ENCODE measurements around the gene ATXN7L2.

The ATXN7L2 gene, protein sequence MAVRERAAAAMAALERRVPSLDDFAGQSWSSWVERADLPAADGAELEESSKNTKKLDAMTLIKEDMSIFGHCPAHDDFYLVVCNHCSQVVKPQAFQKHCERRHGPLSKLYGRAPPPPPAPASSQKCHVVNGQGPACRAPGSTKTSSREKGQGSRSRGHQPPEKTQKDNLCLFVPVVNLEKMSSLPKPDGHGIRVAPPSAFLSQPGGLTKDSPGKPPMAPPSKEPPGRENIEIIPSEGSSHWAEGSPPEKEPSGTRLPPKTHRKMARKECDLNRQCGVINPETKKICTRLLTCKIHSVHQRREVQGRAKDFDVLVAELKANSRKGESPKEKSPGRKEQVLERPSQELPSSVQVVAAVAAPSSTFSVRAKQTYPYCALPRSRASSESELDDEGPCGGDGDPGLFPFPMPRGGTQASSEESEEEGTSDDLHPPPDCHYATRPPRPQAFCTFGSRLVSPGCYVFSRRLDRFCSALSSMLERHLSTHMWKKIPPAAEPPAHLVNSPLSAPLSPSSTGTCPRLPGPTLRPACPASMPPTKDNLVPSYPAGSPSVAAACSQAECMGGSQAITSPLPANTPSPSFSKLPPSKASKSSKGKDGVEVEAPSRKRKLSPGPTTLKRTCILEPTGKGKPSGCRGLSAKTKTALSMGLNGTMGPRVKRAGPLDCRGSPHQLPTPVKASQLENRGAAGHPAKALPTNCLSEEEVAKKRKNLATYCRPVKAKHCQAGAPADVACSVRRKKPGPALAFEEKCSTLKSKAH

DNA sequence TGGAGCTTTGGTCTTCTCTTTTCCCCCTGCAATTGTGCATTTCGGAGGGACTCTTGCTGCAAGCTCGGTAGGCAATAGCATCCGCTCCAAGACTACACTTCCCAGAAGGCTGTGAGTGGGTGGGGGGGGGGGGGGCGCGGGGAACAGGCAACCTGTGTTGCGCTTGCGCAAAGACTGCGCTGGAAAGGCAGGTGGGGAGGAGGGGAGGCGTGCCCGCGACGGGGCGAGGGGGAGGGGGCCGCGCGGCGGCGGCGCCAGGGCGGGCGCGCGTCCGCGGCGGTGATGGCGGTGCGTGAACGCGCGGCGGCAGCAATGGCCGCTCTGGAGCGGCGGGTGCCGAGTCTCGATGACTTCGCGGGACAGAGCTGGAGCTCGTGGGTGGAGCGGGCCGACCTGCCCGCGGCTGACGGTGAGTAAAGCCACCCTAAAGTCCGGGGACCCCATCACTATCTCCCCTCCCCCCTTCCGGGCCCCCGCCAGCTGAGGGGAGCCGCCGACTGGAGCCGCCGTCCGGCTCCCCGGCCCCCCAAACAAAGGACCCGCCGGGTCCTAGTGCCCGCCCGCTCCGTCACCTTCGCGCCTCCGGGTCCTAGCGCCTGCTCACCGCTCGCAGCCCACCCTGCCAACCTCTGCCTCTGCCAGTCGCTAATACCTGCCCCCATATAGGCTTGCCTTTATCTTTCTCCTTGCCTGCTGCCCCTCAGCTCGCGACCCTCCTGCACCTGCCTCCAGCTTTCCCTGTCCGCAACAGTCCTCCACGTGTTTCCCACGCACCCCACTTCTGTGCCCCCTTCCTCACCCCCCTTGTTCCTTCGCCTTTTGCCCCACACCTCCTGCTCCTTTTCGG is at the start of gene ATXN7L2:
Gene ATXN7L2, plus strand, starts transcription at position 234 of the 847 bp plus-strand sequence. Its CDS starts 49 bp downstream, at position 283.
- peak; percentile 84 for ATAC-seq
- no peak for TF ChIP-seq CSDC2 (CRISPR knock-in tag; IDR thresholded peaks at IDR 0.05)
- TF ChIP-seq, protein P1, sequence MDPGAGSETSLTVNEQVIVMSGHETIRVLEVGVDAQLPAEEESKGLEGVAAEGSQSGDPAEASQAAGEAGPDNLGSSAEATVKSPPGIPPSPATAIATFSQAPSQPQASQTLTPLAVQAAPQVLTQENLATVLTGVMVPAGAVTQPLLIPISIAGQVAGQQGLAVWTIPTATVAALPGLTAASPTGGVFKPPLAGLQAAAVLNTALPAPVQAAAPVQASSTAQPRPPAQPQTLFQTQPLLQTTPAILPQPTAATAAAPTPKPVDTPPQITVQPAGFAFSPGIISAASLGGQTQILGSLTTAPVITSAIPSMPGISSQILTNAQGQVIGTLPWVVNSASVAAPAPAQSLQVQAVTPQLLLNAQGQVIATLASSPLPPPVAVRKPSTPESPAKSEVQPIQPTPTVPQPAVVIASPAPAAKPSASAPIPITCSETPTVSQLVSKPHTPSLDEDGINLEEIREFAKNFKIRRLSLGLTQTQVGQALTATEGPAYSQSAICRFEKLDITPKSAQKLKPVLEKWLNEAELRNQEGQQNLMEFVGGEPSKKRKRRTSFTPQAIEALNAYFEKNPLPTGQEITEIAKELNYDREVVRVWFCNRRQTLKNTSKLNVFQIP (CRISPR knock-in tag; IDR thresholded peaks at IDR 0.05; ENCODE audit: borderline replicate concordance, low read depth): 0 out of 2 replicates have a peak, but pooled peaks have one; percentile 63
- no peak for TF ChIP-seq RARB (CRISPR knock-in tag; IDR thresholded peaks at IDR 0.05)
- peak; percentile 32; the same call in 1 of the 2 replicates for TF ChIP-seq ZC3H10 (CRISPR knock-in tag; IDR thresholded peaks at IDR 0.05)
- 0 out of 2 replicates have a peak, but pooled peaks have one; percentile 33 for TF ChIP-seq ZFP3 (CRISPR knock-in tag; IDR thresholded peaks at IDR 0.05)
- TF ChIP-seq, protein P2, sequence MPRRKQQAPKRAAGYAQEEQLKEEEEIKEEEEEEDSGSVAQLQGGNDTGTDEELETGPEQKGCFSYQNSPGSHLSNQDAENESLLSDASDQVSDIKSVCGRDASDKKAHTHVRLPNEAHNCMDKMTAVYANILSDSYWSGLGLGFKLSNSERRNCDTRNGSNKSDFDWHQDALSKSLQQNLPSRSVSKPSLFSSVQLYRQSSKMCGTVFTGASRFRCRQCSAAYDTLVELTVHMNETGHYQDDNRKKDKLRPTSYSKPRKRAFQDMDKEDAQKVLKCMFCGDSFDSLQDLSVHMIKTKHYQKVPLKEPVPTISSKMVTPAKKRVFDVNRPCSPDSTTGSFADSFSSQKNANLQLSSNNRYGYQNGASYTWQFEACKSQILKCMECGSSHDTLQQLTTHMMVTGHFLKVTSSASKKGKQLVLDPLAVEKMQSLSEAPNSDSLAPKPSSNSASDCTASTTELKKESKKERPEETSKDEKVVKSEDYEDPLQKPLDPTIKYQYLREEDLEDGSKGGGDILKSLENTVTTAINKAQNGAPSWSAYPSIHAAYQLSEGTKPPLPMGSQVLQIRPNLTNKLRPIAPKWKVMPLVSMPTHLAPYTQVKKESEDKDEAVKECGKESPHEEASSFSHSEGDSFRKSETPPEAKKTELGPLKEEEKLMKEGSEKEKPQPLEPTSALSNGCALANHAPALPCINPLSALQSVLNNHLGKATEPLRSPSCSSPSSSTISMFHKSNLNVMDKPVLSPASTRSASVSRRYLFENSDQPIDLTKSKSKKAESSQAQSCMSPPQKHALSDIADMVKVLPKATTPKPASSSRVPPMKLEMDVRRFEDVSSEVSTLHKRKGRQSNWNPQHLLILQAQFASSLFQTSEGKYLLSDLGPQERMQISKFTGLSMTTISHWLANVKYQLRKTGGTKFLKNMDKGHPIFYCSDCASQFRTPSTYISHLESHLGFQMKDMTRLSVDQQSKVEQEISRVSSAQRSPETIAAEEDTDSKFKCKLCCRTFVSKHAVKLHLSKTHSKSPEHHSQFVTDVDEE (CRISPR knock-in tag; IDR thresholded peaks at IDR 0.05): peak; percentile 75
- TF ChIP-seq SNAI2 (CRISPR knock-in tag; IDR thresholded peaks at IDR 0.05): peak; percentile 35; the same call in 1 of the 2 replicates
- TF ChIP-seq, protein P3, sequence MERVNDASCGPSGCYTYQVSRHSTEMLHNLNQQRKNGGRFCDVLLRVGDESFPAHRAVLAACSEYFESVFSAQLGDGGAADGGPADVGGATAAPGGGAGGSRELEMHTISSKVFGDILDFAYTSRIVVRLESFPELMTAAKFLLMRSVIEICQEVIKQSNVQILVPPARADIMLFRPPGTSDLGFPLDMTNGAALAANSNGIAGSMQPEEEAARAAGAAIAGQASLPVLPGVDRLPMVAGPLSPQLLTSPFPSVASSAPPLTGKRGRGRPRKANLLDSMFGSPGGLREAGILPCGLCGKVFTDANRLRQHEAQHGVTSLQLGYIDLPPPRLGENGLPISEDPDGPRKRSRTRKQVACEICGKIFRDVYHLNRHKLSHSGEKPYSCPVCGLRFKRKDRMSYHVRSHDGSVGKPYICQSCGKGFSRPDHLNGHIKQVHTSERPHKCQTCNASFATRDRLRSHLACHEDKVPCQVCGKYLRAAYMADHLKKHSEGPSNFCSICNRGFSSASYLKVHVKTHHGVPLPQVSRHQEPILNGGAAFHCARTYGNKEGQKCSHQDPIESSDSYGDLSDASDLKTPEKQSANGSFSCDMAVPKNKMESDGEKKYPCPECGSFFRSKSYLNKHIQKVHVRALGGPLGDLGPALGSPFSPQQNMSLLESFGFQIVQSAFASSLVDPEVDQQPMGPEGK (CRISPR knock-in tag; IDR thresholded peaks at IDR 0.05; ENCODE audit: borderline replicate concordance): 0 out of 2 replicates have a peak, but pooled peaks have one; percentile 32

DNA sequence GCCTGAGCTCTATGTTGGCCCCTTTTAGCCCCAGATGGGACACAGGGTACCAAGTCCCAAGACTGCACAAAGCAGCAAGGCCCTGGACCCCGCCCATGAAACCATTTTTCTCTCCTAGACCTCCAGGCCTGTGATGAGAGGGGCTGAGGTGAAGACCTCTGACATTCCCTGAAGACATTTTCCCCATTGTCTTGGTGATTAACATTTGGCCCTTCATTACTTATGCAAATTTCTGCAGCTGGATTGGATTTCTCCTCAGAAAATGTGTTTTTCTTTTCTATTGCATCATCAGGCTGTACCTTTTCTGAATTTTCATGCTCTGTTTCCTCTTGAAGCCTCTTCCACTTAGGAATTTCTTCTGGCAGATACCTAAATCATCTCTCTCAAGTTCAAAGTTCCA is 49.2 kb upstream of the ATXN7L2 start:
- TF ChIP-seq ZFP3 (CRISPR knock-in tag; IDR thresholded peaks at IDR 0.05) (no peak), ZNF565 (CRISPR knock-in tag; conservative IDR thresholded peaks at IDR 0.05; ENCODE audit: low read depth) (no peak), OSR1 (CRISPR knock-in tag; IDR thresholded peaks at IDR 0.05) (no peak), BACH2 (CRISPR knock-in tag; IDR thresholded peaks at IDR 0.05; ENCODE audit: borderline replicate concordance) (no peak), RARB (CRISPR knock-in tag; IDR thresholded peaks at IDR 0.05) (no peak), ARNTL (CRISPR knock-in tag; IDR thresholded peaks at IDR 0.05; ENCODE audit: borderline replicate concordance, low read depth) (no peak), ZC3H10 (CRISPR knock-in tag; IDR thresholded peaks at IDR 0.05) (no peak), GLIS3 (CRISPR knock-in tag; IDR thresholded peaks at IDR 0.05) (no peak), CSDC2 (CRISPR knock-in tag; IDR thresholded peaks at IDR 0.05) (no peak), SNAI2 (CRISPR knock-in tag; IDR thresholded peaks at IDR 0.05) (no peak), TCF4 (CRISPR knock-in tag; IDR thresholded peaks at IDR 0.05; ENCODE audit: borderline replicate concordance) (no peak), ZNF8 (CRISPR knock-in tag; IDR thresholded peaks at IDR 0.05) (no peak), ESRRG (CRISPR knock-in tag; IDR thresholded peaks at IDR 0.05) (no peak), ZNF70 (CRISPR knock-in tag; IDR thresholded peaks at IDR 0.05) (no peak), ISL1 (CRISPR knock-in tag; IDR thresholded peaks at IDR 0.05) (no peak), PPARA (CRISPR knock-in tag; IDR thresholded peaks at IDR 0.05; ENCODE audit: borderline replicate concordance) (no peak)
- TF ChIP-seq, protein P4, sequence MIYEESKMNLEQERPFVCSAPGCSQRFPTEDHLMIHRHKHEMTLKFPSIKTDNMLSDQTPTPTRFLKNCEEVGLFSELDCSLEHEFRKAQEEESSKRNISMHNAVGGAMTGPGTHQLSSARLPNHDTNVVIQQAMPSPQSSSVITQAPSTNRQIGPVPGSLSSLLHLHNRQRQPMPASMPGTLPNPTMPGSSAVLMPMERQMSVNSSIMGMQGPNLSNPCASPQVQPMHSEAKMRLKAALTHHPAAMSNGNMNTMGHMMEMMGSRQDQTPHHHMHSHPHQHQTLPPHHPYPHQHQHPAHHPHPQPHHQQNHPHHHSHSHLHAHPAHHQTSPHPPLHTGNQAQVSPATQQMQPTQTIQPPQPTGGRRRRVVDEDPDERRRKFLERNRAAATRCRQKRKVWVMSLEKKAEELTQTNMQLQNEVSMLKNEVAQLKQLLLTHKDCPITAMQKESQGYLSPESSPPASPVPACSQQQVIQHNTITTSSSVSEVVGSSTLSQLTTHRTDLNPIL (CRISPR knock-in tag; IDR thresholded peaks at IDR 0.05; ENCODE audit: low read depth): no peak
- TF ChIP-seq, protein P1 (CRISPR knock-in tag; IDR thresholded peaks at IDR 0.05; ENCODE audit: borderline replicate concordance, low read depth): no peak
- TF ChIP-seq, protein P2 (CRISPR knock-in tag; IDR thresholded peaks at IDR 0.05): no peak
- no peak for ATAC-seq

All from SK-N-SH treated with all-trans-retinoic acid at 6 μM for 48 hours (cell line).